Right ventricle myocardium superior (tissue), 1 donor: Measurements from ENCODE around the gene IFITM2. TPM values are rescaled to one million over a fixed set of nuclear protein-coding genes. Genes with fewer than 3 reads are reported as not detected.
A peak's percentile ranks its signal among the peaks of the same experiment; 100 is the strongest.
"Not testable (repeated sequence)": the region's sequence is repeated elsewhere in the genome, so short reads cannot be mapped to it uniquely, and the experiment has no call there.

ENCODE experiments used
- ATAC-seq: fragments of 200-7000 bp; cut with Tn5 transposase; one replicate; pipeline ENCODE4 v1.9.1; 2020; ENCODE audit warnings: mild to moderate bottlenecking; ENCODE audit not compliant: poor library complexity
- DNase-seq: peaks from one replicate; pipeline ENCODE4 v3.0.0-alpha.2; 2020
- intact Hi-C: fragments of 100-400 bp; cut with DNase I; formaldehyde crosslinking; loops from one replicate; pipeline ENCODE4 v1.11.2; 2022
- total RNA-seq: library from RNA; stranded (reverse); fragmentation: NEBNext Ultra II Directional; extraction: Animal tissue kit (Norgen Biotek cat#: 25700); gene quantifications from one replicate; pipeline ENCODE4 v1.2.1, GENCODE V29; 2021
- donor health status: DM: no; HTN: yes; CAD: no; lungs with severe emphysema.

The IFITM2 gene
- total RNA-seq, 1 donor from 2014 or later: 194 TPM

GRCh38 chr11:350033-350722, 42.6 kb downstream of the IFITM2 start:
- intact Hi-C loops, ATAC-seq, DNase-seq: not testable (repeated sequence)

DNA sequence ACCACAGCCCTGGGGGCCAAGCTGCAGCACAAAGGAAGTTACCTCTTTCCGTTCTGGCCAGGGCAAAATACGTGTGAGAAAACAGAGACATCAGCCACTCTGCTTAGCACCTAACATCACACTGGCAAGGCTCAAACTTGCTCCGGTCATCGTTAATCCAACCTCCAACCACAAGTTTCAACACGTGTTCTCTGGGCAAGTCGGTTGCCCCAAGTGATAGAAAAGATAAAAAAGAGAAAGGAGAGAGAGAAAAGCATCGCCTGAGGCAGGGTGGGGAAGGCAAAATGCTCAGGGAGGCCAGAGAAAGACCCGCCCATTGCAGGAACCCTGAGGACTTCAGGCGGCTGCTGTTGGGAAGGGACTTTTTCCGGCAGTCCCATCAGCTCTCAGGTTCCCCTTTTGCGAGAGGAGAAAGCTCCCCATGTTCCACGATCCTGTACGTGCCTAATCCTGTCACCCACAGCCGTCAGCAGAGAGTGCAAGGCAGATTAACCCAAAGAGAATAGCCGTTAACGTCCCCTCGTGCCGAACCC, 43.2 kb downstream of the IFITM2 start:
- intact Hi-C loops: no loop called here
- ATAC-seq (no peak), DNase-seq (peak; percentile 40)

GRCh38 chr11:351411-351810, 43.8 kb downstream of the IFITM2 start:
- ATAC-seq (no peak), DNase-seq (peak; percentile 20)
- intact Hi-C loops: no loop called here

DNA sequence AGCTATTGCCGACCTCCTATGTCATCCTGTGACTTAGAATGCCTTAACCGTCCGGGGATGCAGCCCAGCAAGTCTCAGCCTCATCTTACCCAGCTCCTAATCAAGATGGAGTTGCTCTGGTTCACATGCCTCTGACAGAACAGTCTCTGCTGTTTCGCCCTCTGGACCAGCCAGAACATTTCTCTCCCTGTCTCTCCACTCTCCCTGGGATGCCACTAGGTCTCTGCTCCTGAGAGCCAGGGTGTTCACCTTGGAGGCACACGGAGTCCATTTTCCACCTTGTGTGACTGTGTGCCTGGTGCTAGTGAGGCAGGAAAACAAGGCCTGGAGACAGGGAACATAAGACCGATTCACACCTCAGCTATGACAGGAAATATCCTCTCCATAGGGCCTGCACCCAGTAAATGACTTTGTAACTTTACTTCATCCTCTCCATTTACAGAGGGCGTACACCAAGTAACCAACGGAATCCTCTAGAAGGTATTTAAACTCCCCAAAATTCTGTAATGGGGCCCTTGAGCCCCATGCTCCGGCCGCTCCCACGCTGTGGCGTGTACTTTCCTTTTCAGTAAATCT, 44.9 kb downstream of the IFITM2 start:
- intact Hi-C loops: no loop called here
- ATAC-seq (no peak), DNase-seq (no peak)

GRCh38 chr11:353179-353873, 45.7 kb downstream of the IFITM2 start:
- ATAC-seq: peak; percentile 67
- intact Hi-C loops: no loop called here
- DNase-seq: peak; percentile 93

DNA sequence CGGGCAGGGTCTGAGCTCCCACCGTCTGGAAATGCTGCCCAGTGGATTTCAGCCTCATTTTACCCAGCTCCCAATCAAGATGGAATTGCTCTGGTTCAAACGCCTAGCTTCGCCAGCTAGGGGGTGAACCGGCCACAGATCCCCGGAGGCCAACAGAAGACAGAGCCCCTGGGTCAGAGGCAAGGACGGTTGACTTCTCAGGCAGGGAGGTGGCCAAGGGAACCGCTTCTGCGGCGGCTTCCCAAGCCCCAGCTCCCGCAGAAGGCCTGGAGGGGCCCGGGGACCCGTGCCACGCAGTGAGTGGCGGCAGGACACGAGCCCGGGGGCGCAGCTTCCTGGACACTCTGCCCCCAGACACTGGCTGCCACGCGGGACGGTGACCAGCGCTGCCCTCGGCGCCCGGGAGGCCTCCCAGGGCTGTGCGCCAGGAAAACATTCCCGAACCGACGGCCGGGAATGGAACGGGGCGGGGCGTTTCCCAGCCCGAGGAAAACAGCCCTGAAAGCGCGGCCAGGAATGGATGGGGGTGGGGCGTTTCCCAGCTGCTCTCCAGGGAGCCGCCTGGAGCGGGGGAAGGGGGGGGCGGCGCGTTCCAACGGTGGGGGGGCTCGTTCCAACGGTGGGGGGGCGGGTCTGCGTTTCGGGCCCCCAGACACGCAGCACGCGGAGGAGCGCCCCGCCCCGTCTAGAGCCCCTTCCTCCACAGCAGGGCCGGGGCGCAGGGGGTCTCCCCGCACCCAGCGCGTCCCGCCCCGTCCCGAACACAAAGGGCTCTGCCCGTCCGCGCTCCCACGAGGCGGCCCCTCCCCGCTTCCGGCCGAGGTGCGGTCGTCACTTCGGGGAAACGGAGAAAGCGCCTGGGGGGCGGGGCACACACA, 48.2 kb downstream of the IFITM2 start:
- ATAC-seq: peak; percentile 87
- DNase-seq: peak; percentile 96
- intact Hi-C loops: no loop called here

GRCh38 chr11:356610-357009, 49.0 kb downstream of the IFITM2 start:
- DNase-seq: no peak
- intact Hi-C loops: no loop called here
- ATAC-seq: no peak

GRCh38 chr11:357582-357981, 50.0 kb downstream of the IFITM2 start:
- DNase-seq (no peak), ATAC-seq (no peak)
- intact Hi-C loops: no loop called here

GRCh38 chr11:358129-358800, 50.6 kb downstream of the IFITM2 start:
- intact Hi-C loops: no loop called here
- DNase-seq: peak; percentile 34
- ATAC-seq: no peak

Other genes starting within 250 kb of the IFITM2 start
- gene SCGB1C1, start 114.7 kb upstream of the IFITM2 start, total RNA-seq: not detected
- gene BET1L, start 100.4 kb upstream of the IFITM2 start, total RNA-seq: 20.0 TPM
- gene RIC8A, start 100.1 kb upstream of the IFITM2 start, total RNA-seq: 51.9 TPM
- 42.6 TPM for gene SIRT3, start 71.5 kb upstream of the IFITM2 start, total RNA-seq
- 93.4 TPM for gene PSMD13, start 70.8 kb upstream of the IFITM2 start, total RNA-seq
- gene NLRP6, start 29.4 kb upstream of the IFITM2 start, total RNA-seq: 0.11 TPM
- gene PGGHG, start 18.7 kb upstream of the IFITM2 start, total RNA-seq: 6.1 TPM
- not detected for gene IFITM5, start 8.3 kb upstream of the IFITM2 start, total RNA-seq
- gene IFITM1, start 6.2 kb downstream of the IFITM2 start, total RNA-seq: 83.1 TPM
- gene IFITM3, start 13.0 kb downstream of the IFITM2 start, total RNA-seq: 287 TPM
- 0.94 TPM for gene B4GALNT4, start 61.7 kb downstream of the IFITM2 start, total RNA-seq
- 0.86 TPM for gene PKP3, start 86.4 kb downstream of the IFITM2 start, total RNA-seq
- gene SIGIRR, start 107.2 kb downstream of the IFITM2 start, total RNA-seq: 38.6 TPM
- 0.08 TPM for gene ANO9, start 134.2 kb downstream of the IFITM2 start, total RNA-seq
- gene PTDSS2, start 142.5 kb downstream of the IFITM2 start, total RNA-seq: 25.5 TPM
- 171 TPM for gene RNH1, start 199.4 kb downstream of the IFITM2 start, total RNA-seq
- gene HRAS, start 227.8 kb downstream of the IFITM2 start, total RNA-seq: 60.5 TPM
- gene LRRC56, start 229.7 kb downstream of the IFITM2 start, total RNA-seq: 0.13 TPM